Stimulated activated CD4-positive, alpha-beta T cell treated with anti-CD3 and anti-CD28 coated beads, TNF-alpha, amount 100 ng/mL, for 48 hours (primary cell): ENCODE data around the gene HEXIM1.
A peak's percentile ranks its signal among the peaks of the same experiment; 100 is the strongest.

Source experiments
- DNase-seq, 3 donors: peaks; one replicate each; pipeline ENCODE4 v3.0.0-alpha.2; 2020; ENCODE audit warnings: low read depth in 3 of 3

The HEXIM1 gene

DNA sequence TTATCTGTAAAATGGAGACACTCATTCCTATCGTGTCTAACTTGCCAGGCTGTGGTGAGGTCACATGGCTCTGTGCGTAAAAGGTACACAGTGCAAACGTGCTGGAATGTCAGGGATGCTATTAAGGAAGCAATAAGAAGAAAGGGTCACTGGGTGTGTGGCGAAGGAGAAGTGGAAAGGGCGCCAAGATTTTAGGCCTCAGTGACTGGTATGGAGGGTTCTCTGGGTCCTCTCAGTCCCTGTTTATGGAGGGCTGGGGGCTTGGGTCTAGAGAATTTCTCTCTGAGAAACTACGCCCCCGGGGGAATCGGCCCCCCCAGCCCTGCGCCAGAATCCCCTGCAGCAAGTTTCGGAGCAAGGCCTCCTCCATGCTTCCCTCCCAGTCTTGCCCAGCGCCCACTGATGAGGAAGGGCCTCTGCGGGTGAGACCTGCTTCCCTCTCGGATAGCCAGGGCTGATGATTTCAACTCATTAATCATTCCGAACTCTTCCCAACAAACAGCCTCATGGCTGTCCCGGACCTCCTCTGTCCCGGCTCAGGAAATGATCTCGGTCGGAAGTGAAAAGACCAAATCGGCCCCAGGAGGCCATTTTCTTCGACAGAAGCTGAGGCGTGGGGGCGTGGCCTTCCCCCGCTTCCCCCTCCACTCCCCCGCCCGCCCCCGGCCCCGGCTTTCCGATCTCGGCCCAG, 1.2 kb upstream of the HEXIM1 start:
- no peak for DNase-seq

DNA sequence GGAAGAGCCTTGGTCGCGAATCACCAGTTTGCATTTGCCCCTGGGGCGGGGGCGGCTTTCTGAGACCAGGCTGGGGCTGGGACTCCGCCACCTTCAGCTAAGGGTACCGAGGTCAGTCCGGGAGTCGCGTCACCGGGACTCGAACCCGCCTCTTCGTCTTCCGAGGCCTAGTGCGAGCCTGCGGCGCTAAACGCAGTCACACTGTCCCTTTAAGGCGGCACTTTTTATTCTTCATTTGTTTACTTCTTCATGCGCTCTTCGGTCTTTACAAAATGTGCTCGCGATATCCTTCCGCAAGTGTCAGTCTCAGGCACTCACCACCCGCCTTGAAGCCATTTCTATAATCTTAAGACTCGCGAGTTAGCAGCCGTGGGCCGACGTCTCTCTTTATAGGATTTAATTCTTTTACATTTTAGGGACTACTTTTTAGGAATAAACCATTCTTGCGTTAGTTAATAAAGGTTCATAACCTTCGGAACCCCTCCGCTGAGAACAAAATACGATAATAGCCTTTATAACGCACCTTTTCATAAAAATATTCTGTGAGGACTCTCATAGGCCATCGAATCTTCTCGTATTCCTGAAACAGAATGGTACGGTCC, 593 bp upstream of the HEXIM1 start:
- DNase-seq = peak; percentile 65 to 75 (median 68)

DNA sequence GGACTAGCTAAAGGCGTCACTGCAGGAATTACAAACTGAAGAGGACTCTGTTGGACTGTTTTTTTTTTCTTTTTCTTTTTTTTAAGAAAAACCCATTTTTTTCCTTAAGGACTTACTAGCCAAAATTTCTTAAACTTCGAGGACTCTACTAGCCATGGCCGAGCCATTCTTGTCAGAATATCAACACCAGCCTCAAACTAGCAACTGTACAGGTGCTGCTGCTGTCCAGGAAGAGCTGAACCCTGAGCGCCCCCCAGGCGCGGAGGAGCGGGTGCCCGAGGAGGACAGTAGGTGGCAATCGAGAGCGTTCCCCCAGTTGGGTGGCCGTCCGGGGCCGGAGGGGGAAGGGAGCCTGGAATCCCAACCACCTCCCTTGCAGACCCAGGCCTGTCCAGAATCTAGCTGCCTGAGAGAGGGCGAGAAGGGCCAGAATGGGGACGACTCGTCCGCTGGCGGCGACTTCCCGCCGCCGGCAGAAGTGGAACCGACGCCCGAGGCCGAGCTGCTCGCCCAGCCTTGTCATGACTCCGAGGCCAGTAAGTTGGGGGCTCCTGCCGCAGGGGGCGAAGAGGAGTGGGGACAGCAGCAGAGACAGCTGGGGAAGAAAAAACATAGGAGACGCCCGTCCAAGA, 878 bp downstream of the HEXIM1 start:
- DNase-seq = peak in 2 of 3 donors; percentile 60 to 76

DNA sequence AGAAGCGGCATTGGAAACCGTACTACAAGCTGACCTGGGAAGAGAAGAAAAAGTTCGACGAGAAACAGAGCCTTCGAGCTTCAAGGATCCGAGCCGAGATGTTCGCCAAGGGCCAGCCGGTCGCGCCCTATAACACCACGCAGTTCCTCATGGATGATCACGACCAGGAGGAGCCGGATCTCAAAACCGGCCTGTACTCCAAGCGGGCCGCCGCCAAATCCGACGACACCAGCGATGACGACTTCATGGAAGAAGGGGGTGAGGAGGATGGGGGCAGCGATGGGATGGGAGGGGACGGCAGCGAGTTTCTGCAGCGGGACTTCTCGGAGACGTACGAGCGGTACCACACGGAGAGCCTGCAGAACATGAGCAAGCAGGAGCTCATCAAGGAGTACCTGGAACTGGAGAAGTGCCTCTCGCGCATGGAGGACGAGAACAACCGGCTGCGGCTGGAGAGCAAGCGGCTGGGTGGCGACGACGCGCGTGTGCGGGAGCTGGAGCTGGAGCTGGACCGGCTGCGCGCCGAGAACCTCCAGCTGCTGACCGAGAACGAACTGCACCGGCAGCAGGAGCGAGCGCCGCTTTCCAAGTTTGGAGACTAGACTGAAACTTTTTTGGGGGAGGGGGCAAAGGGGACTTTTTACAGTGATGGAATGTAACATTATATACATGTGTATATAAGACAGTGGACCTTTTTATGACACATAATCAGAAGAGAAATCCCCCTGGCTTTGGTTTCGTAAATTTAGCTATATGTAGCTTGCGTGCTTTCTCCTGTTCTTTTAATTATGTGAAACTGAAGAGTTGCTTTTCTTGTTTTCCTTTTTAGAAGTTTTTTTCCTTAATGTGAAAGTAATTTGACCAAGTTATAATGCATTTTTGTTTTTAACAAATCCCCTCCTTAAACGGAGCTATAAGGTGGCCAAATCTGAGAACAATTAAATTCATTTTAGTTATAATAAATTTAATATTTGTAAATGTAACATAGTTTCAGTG, 1.7 kb downstream of the HEXIM1 start:
- DNase-seq = peak in 1 of 3 donors; percentile 18

DNA sequence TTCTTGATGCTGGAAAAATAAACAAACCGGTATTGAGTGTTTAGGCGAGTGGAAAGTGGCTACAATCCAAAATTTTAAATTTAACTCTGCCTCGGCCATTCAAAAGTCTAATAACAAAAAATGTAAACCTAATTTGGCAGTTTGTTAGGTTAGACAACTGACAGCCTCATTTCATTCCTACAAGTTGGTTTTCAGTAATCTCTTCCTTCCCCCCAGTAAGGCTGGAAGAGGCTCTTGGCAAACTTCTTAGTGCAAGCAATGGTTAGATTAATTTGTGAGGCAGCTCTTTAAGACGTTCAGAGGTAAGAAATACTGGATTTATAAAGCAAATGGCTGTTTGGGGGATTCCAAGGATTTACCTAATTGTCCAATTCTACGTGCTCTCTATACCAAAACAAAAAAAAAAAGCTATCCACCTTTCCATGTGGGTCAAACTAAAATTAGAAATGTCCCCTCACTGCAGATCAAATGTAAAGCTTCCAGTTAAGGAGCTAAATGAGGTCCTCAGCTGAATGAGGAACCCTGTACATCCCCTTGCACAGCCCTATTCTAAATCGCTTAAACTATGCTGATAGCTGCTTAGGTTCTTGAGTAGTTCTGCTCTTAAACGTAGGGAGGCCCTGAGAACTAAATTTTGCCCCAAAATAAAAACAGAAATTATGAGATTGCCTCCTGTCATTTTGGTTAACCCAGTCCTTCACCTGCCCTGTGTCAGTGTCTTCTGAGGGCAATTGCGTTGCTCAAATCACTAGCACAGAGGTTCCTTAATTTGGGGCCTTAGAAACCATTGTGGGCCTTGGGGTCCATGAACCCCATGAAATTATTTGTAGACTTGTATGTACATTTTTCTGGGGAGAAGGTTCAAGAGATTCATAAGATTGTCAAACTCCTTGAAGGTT, 2.9 kb downstream of the HEXIM1 start:
- no peak for DNase-seq

DNA sequence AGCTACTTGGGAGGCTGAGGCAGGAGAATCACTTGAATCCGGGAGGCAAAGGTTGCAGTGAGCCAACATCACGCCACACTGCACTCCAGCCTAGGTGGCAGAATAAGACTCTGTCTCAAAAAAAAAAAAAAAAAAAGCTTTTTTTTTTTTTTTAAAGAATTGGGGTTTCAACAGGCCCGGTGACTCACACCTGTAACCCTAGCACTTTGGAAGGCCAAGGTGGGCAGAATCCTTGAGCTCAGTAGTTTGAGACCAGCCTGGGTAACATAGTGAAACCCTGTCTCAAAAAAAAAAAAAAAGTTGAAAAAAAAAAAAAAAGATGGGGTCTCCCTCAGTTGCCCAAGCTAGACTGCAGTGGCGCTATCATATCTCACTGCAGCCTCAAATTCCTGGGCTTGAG, 6.8 kb downstream of the HEXIM1 start:
- no peak for DNase-seq

DNA sequence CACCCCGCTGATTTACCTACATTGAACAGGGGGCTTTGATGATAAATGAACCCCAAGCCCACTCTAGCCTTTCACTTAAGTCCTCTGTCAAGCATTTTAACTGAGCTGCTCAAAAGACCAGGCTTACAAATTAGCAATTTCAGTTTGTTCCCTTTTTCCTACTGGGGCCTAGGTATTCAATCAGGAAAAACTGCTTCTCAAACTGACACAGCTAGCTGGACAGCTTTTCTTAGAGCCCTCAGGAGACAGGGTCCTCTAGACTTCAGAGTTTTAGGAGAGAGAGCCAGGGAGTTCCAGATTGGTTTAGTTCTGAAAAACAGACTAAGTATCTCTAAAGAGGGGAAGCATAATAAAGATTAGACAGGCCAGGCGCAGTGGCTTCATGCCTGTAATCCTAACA, 7.2 kb downstream of the HEXIM1 start:
- no peak for DNase-seq

DNA sequence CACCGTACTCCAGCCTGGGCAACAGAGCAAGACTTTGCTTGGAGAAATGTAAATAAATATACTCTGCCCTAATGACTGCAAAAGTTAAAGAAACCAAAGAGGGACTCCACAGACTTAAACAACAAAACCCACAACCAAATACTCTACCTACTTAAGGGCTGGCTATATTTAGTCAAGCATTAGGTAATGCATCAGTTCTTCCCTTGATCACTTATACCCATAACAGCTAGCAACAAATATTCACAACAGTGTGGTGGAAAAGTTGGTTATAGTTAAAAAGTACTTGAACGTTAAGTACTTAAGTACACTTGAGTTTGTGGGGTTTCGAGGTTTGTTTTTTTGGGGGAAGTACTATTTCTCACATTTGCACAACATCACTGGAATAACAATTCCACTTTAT, 8.0 kb downstream of the HEXIM1 start:
- DNase-seq = no peak

DNA sequence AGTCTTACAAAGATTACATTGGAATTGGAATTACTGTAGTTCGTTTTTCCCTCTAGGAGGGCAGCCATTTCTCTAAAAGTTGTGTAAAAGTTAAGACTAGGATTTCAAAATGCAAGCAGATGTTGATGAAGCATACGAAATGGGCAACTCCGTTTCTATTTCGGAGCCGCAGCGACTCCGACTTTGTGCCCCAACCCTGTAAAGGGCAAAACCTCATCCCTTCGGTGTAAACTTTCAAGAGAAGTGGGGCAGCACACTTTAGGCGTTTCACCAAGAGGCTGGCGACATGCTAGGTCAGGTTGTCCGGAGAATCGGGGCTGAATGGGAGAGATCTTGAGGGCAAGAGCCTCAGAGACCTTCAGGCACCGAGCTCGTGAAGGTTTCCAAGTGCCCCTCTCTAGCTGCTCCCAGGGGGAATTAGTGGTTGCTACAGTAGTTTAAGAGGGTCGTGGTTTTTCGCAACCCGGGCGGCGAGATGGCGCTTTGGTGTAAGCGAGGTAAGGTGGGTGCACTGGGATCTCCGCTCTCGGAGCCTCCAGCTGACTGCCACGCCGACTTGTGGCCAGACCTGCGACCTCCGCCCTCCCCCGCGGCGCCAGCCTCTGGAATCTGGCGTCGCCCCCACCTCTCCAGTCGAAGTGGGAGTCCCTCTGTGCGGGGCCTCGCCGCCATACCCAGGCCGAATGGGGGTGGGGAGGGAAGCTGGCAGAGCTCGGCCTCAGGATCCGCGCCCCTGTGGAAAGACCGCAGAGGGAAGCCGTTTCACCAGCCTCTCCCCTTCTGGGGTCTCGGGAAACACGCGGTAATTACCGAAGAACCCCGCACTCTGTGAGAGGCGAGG, 12.4 kb downstream of the HEXIM1 start:
- DNase-seq = peak in 1 of 3 donors; percentile 21

DNA sequence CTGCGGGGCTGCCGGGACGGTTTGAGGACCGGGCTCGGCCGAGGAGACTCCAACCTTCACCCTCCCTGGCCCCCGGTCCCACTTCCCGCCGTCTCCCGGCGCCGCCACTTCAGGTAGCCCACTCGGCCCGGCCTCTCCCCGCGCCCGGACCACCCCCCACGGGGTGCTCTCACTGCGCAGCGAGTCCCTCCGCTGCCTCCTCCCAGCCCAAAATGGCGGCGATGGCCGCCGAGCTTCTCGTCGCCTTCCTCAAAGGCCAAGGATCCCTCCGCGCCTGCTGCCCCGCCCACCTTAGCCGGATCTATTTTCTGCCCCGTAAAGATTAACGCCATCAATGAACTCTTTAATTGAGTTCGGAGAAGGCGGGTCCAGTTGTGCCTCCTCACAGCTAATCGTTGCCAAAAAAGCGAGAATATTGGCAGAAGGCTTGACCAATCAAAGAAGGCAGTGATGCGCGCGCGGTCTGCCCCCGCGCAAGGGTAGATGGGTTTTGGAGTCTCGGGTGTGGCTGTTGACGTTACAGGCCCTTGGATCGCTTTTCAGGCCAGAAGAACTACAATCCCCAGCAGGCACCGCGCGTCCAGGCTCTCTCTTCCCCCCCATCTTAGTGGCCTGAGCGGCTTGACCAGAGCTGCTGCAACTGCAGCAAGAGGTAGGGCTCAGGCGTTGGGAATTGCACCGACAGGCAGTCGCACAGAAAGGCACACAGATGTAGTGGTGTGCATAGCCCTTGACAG, 13.2 kb downstream of the HEXIM1 start, which contains the start of gene HEXIM2:
HEXIM2 (plus strand) TSS at position 588 of the 737 bp plus-strand sequence. CDS start 919 bp downstream, outside the sequence.
- DNase-seq = peak; percentile 95 to 97 (median 95)

DNA sequence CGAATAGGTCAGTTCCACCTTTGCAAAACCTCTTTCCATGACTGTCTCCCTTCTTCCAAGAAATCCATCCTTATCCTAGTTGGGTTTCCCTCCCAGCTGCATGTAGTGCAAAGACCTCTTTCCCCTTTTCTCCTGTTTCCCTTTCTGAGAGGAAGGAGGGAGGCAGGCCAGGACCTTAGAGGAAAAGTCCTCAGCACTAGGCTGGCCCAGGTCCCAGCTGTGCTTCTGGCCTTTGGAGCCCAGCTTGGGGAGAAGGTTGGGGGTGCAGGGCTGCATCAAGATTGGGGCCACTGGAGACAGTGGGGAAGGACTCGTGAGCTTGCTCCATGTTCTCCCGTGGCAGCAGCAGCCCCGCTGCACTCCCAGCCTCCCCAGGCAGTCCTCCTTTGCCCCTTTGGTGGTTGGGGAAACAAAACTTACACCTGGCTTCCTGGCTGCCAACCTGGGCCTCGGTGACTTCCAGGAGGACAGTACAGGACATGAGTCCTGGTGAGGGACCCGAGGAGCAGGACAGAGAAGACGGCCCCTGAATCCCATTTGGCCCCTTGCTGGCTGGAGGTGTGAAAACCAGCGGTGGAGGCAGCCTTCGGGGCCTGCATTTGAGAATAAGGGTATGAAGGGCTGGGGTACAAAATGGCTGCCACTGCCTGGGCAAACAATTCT, 13.9 kb downstream of the HEXIM1 start:
- no peak for DNase-seq

DNA sequence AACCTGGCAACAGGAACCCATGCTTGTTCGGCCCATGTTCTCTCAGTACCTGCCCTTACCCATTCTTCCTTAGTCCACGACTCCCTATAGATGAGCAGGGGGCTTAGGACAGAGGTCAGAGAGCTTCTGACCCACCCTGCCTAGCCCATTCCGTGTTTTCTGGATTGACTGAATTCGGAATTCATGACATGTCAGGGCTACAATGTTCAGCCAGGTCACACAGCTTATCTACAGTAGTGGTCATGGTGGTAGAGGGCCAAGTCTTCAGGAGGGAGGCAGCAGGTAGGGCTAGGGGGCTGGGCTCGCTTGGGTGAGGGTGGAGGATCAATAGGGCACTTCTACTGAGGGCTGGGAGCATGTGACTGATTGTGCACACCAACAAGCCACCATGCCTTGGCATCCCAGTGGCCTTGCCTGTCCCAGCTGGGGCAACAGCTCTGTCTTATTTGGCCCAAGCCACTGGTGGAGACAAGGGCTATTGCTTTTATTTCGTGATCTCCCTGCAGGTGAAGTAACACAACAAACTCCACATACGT, 16.5 kb downstream of the HEXIM1 start:
- no peak for DNase-seq

DNA sequence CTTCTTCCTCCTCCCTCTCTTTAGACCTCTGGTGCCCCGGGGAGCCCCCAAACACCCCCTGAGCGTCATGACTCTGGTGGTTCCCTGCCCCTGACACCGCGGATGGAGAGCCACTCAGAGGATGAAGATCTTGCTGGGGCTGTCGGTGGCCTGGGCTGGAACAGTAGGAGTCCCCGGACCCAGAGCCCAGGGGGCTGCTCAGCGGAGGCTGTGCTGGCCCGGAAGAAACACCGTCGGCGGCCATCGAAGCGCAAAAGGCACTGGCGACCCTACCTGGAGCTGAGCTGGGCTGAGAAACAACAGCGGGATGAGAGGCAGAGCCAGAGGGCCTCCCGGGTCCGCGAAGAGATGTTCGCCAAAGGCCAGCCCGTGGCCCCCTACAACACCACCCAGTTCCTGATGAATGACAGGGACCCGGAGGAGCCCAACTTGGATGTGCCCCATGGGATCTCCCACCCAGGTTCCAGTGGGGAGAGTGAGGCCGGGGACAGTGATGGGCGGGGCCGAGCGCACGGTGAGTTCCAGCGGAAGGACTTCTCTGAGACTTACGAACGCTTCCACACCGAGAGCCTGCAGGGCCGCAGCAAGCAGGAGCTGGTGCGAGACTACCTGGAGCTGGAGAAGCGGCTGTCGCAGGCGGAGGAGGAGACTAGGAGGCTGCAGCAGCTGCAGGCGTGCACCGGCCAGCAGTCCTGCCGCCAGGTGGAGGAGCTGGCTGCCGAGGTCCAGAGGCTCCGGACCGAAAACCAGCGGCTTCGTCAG, 20.9 kb downstream of the HEXIM1 start:
- no peak for DNase-seq

DNA sequence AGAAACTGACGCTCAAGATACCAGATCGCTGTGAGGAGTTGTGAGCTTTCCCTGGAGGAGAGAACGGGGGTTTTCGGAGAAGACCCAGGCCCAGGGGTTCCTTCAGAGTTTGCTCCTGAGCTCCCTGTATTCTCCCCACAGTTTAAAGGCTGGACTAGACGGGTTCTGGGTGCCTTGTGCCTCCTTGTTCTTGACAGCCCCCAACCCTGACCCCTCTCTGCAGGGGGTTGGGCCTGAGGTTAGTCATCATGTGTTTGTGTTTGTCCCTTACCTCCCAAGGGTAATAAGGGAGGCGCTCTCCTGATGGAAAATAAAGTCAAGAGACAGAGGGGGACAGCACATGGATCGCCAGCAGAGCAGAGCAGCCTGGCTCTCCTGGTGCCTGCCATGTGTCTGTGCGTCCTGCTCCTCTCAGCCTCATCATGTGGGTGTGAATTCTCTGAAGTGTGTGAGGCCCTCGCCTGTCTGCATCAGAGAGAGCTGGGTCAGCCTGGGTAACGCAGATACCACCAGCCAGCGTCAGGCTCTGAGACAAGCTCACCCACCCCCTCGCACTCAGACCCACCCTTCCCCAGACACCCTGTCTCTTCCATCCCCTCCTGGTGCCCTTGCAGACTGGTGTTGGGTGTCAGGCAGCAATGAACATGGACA, 22.1 kb downstream of the HEXIM1 start:
- no peak for DNase-seq

DNA sequence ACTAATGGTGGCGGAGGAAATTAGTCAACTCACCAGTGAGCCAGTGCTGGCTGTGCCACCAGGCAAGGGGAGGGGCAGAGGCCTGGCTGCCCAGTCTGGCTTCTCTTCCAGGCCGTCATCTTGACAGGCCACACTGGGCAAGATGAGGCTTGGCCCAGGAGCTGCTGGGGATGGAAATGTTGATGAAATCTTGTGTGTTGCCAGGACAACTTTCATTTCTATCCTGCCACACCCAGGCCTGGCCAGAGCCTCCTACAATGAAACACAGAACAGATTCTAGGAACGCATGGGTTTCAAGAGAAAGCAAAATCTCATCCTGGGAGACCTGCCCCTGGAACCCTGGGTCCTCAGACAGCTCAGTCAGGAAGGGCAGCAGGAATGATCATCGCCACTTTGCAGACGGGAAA, 22.7 kb downstream of the HEXIM1 start:
- no peak for DNase-seq

DNA sequence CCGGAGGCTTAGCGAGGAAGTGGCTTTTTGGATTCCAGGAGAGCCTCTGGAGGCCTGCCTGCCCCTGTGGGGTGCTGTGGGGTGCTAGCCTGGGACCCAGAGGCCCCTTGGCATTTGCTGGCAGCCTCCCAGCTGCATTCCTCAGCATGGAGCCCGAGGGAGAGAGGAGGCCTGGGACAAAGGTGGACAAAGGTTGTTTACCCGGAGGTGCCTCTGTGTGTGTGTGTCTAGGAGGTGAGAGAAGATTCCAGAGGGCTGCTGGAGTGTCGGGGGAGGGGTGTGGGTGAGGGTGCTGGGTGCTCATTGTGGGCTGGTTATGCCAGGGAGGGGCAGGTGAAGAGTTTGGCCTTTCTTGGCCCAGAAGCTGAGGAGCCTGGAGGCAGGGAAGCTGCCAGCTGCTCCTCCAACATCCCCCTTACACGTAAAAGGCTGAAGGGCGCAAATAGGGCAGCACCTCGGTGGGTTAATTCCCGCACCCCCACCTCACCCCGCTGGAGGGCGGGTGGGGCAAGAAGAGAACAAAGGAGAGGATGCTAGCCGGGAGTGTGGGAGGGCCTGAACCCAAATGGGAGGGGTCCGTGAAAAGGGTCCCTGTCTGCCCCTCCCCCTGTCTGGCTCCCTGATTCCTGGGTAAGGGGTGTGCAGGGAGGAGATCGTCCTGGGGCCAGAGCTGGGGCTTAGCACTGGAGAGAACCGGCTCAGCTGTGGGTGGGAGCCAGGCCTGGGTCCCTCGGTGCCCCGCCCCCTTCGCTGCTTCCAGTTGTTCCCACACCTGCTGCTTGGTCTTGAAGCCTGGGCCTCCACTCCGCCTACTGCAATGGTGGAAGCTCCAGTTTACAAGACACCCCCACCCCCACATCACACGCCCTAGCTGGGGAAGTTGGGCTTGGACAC, 23.3 kb downstream of the HEXIM1 start:
- DNase-seq = no peak
